H9 (cell line): Measurements from ENCODE around the gene FADS1. TPM values are rescaled to one million over a fixed set of nuclear protein-coding genes. Genes with fewer than 3 reads are reported as not detected.
A peak's percentile ranks its signal among the peaks of the same experiment; 100 is the strongest.

Source experiments
- DNase-seq: peaks from one replicate; pipeline ENCODE4 v3.0.0-alpha.2; 2017
- H2AFZ ChIP-seq: one replicate; pipeline ENCODE4 v1.6.1; 2013; ENCODE audit warnings: mild to moderate bottlenecking, low read length, control low read depth, moderate library complexity
- H2AK5ac ChIP-seq: 2 replicates; pipeline ENCODE4 v1.6.1; 2013; ENCODE audit warnings: low read length, control low read depth, mixed read lengths; ENCODE audit not compliant: insufficient read length
- H2BK120ac ChIP-seq: one replicate; pipeline ENCODE4 v1.6.1; 2013; ENCODE audit warnings: low read depth, mild to moderate bottlenecking, low read length, control low read depth, inconsistent platforms; ENCODE audit not compliant: poor library complexity, severe bottlenecking
- H2BK12ac ChIP-seq: 2 replicates; pipeline ENCODE4 v1.6.1; 2013; ENCODE audit warnings: low read length, control low read depth, mixed read lengths, low read depth; ENCODE audit not compliant: insufficient read length
- H2BK15ac ChIP-seq: 2 replicates; pipeline ENCODE4 v1.6.1; 2013; ENCODE audit warnings: low read depth, low read length, control low read depth
- H2BK20ac ChIP-seq: one replicate; pipeline ENCODE4 v1.6.1; 2013; ENCODE audit warnings: low read depth, mild to moderate bottlenecking, low read length, control low read depth, inconsistent platforms; ENCODE audit not compliant: poor library complexity, severe bottlenecking
- H2BK5ac ChIP-seq: 2 replicates; pipeline ENCODE4 v1.6.1; 2013; ENCODE audit warnings: low read length, control low read depth, mixed read lengths; ENCODE audit not compliant: insufficient read length
- H3K14ac ChIP-seq: 2 replicates; pipeline ENCODE4 v1.6.1; 2013; ENCODE audit warnings: low read length, control low read depth; ENCODE audit not compliant: insufficient read depth
- H3K18ac ChIP-seq: 2 replicates; pipeline ENCODE4 v1.6.1; 2013; ENCODE audit warnings: low read depth, mild to moderate bottlenecking, mixed read lengths, low read length, control low read depth; ENCODE audit not compliant: insufficient read length
- H3K23ac ChIP-seq: 2 replicates; pipeline ENCODE4 v1.6.1; 2013; ENCODE audit warnings: low read length, control low read depth, mixed read lengths, low read depth; ENCODE audit not compliant: insufficient read length
- H3K23me2 ChIP-seq: 2 replicates; pipeline ENCODE4 v1.6.1; 2013; ENCODE audit warnings: low read depth, mild to moderate bottlenecking, mixed read lengths, low read length, control low read depth; ENCODE audit not compliant: insufficient read length, poor library complexity, severe bottlenecking
- H3K27ac ChIP-seq: 2 replicates; pipeline ENCODE4 v1.5.1; 2013; ENCODE audit warnings: low read length, control low read depth, mixed read lengths, low read depth; ENCODE audit not compliant: insufficient read length
- H3K27me3 ChIP-seq: 2 replicates; pipeline ENCODE4 v1.6.1; 2013; ENCODE audit warnings: low read length, control low read depth, inconsistent platforms; ENCODE audit not compliant: insufficient read depth
- H3K4ac ChIP-seq: 2 replicates; pipeline ENCODE4 v1.6.1; 2013; ENCODE audit warnings: low read depth, mild to moderate bottlenecking, control low read depth, inconsistent platforms, low read length, moderate library complexity
- H3K4me1 ChIP-seq: 2 replicates; pipeline ENCODE4 v1.6.1; 2013; ENCODE audit warnings: low read length, control low read depth, inconsistent platforms; ENCODE audit not compliant: insufficient read depth
- H3K4me2 ChIP-seq: 2 replicates; pipeline ENCODE4 v1.6.1; 2013; ENCODE audit warnings: low read length, control low read depth, mixed read lengths; ENCODE audit not compliant: insufficient read length, insufficient read depth
- H3K56ac ChIP-seq: 2 replicates; pipeline ENCODE4 v1.6.1; 2013; ENCODE audit warnings: low read depth, mild to moderate bottlenecking, mixed read lengths, low read length, control low read depth; ENCODE audit not compliant: insufficient read length
- H3K79me1 ChIP-seq: 2 replicates; pipeline ENCODE4 v1.6.1; 2013; ENCODE audit warnings: low read depth, mild to moderate bottlenecking, moderate library complexity, low read length, control low read depth, inconsistent platforms; ENCODE audit not compliant: insufficient read depth, poor library complexity, severe bottlenecking
- H3K79me2 ChIP-seq: 2 replicates; pipeline ENCODE4 v1.6.1; 2013; ENCODE audit warnings: low read length, control low read depth, inconsistent platforms; ENCODE audit not compliant: insufficient read depth
- H3K9ac ChIP-seq: 2 replicates; pipeline ENCODE4 v1.6.1; 2013; ENCODE audit warnings: low read length, control low read depth, mixed read lengths; ENCODE audit not compliant: insufficient read length; ENCODE audit errors: extremely low read depth
- H3K9me3 ChIP-seq: one replicate; pipeline ENCODE4 v1.6.1; 2013; ENCODE audit warnings: low read depth, low read length, inconsistent platforms; ENCODE audit not compliant: control insufficient read depth
- H3T11ph ChIP-seq: one replicate; pipeline ENCODE4 v1.6.1; 2013; ENCODE audit warnings: mild to moderate bottlenecking, low read length, control low read depth, inconsistent platforms
- H4K20me1 ChIP-seq: one replicate; pipeline ENCODE4 v1.6.1; 2013; ENCODE audit not compliant: control insufficient read depth, insufficient read length, insufficient read depth
- H4K5ac ChIP-seq: 2 replicates; pipeline ENCODE4 v1.6.1; 2013; ENCODE audit warnings: low read depth, mild to moderate bottlenecking, mixed read lengths, low read length, control low read depth; ENCODE audit not compliant: insufficient read length
- H4K8ac ChIP-seq: replicated peaks from 2 replicates; pipeline ENCODE4 v1.6.1; 2013; ENCODE audit warnings: low read length, control low read depth, mixed read lengths, low read depth; ENCODE audit not compliant: insufficient read length
- H4K91ac ChIP-seq: 2 replicates; pipeline ENCODE4 v1.6.1; 2013; ENCODE audit warnings: low read depth, mild to moderate bottlenecking, moderate library complexity, mixed read lengths, low read length, control low read depth; ENCODE audit not compliant: insufficient read length
- H3K27ac Mint-ChIP-seq, 3 experiments: 2 replicates in 2 of 3; 3 replicates in 1 of 3; pipeline ENCODE4 v1.8.0; 2020 to 2021; ENCODE audit warnings: mixed read lengths in 3 of 3, mild to moderate bottlenecking in 1 of 3, moderate library complexity in 1 of 3
- H3K27me3 Mint-ChIP-seq: 2 replicates; pipeline ENCODE4 v1.8.0; 2021; ENCODE audit warnings: low read depth, mild to moderate bottlenecking, moderate library complexity, mixed read lengths
- H3K36me3 Mint-ChIP-seq, 3 experiments: 2 replicates in 2 of 3; 3 replicates in 1 of 3; pipeline ENCODE4 v1.8.0; 2020 to 2021; ENCODE audit warnings: low read depth in 3 of 3, mixed read lengths in 3 of 3; ENCODE audit not compliant: insufficient read depth in 1 of 3
- H3K4me1 Mint-ChIP-seq, 2 experiments: 2 replicates each; pipeline ENCODE4 v1.8.0; 2020; ENCODE audit warnings: mixed read lengths in 2 of 2
- H3K4me3 Mint-ChIP-seq, 2 experiments: 2 replicates in 1 of 2; 3 replicates in 1 of 2; pipeline ENCODE4 v1.8.0; 2020 to 2021; ENCODE audit warnings: mild to moderate bottlenecking in 2 of 2, mixed read lengths in 2 of 2, moderate library complexity in 1 of 2
- H3K9me3 Mint-ChIP-seq, 2 experiments: 2 replicates in 1 of 2; 3 replicates in 1 of 2; pipeline ENCODE4 v1.8.0; 2020; ENCODE audit warnings: mild to moderate bottlenecking in 2 of 2, mixed read lengths in 2 of 2, moderate library complexity in 1 of 2
- WGBS: extraction: QIAGEN DNeasy Blood & Tissue Kit; methylation state at CpG from one replicate; pipeline ENCODE4 v1.1.7; 2013; ENCODE audit warnings: missing lambda C conversion rate, low lambda C conversion rate, mixed read lengths; ENCODE audit not compliant: insufficient read length; ENCODE audit errors: extremely low coverage; 5-methylcytosine and 5-hydroxymethylcytosine counted together
- total RNA-seq: library from RNA; stranded (reverse); gene quantifications from 2 replicates; pipeline ENCODE4 v1.2.1, GENCODE V29; 2021
- TF ChIP-seq, protein P1 (sequence below): fragments of 200-600 bp; sonication (generic); conservative IDR thresholded peaks from 3 replicates; pipeline ENCODE4 v1.8.0; 2021; ENCODE audit warnings: antibody characterized with exemption, mild to moderate bottlenecking

FADS1 gene
- total RNA-seq, 1 experiment from 2014 or later = 125 TPM

DNA sequence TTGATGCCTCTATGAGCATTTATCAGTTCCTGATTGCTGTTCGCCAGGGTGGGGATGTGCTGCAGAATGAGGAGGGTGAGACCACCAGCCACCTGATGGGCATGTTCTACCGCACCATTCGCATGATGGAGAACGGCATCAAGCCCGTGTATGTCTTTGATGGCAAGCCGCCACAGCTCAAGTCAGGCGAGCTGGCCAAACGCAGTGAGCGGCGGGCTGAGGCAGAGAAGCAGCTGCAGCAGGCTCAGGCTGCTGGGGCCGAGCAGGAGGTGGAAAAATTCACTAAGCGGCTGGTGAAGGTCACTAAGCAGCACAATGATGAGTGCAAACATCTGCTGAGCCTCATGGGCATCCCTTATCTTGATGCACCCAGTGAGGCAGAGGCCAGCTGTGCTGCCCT lies 21.3 kb downstream of the FADS1 start:
- Histone ChIP-seq H3K23me2 (peaks cover 3% of the 10 kb centered on the region), H3K23ac (no peak overlapping the region), H2BK15ac (no peak overlapping the region), H3K9me3 (no peaks in the 10 kb centered on the region), H2AFZ (no peak overlapping the region), H3K4me2 (no peak overlapping the region), H2BK12ac (no peak overlapping the region), H3K27ac (no peak overlapping the region), H3K27me3 (no peaks in the 10 kb centered on the region), H4K20me1 (no peaks in the 10 kb centered on the region), H2BK120ac (no peak overlapping the region), H3K4ac (no peak overlapping the region), H4K8ac (no peak overlapping the region), H3K4me1 (no peaks in the 10 kb centered on the region), H3K79me1 (peaks cover 5% of the 10 kb centered on the region), H4K5ac (no peak overlapping the region), H3T11ph (no peak overlapping the region), H2BK5ac (no peak overlapping the region), H4K91ac (no peak overlapping the region), H3K56ac (no peak overlapping the region), H3K9ac (no peak overlapping the region), H3K14ac (no peak overlapping the region), H3K79me2 (peaks cover 16% of the 10 kb centered on the region; the same call in 1 of the 2 replicates), H2BK20ac (no peak overlapping the region), H3K18ac (no peak overlapping the region), H2AK5ac (no peak overlapping the region)
- Mint-ChIP-seq H3K27me3 (no peaks in the 10 kb centered on the region; the same call in 1 of the 2 replicates), H3K27ac (no peak overlapping the region), H3K4me3 (peak overlapping the region in 1 of 2 experiments; percentile 30; a peak in 1 of 5 replicates), H3K36me3 (peaks cover 21 to 62% (median 48%) of the 10 kb centered on the region in 3 experiments), H3K4me1 (peaks cover 23 to 29% of the 10 kb centered on the region in 2 experiments), H3K9me3 (no peaks in the 10 kb centered on the region)
- TF ChIP-seq, protein P1, sequence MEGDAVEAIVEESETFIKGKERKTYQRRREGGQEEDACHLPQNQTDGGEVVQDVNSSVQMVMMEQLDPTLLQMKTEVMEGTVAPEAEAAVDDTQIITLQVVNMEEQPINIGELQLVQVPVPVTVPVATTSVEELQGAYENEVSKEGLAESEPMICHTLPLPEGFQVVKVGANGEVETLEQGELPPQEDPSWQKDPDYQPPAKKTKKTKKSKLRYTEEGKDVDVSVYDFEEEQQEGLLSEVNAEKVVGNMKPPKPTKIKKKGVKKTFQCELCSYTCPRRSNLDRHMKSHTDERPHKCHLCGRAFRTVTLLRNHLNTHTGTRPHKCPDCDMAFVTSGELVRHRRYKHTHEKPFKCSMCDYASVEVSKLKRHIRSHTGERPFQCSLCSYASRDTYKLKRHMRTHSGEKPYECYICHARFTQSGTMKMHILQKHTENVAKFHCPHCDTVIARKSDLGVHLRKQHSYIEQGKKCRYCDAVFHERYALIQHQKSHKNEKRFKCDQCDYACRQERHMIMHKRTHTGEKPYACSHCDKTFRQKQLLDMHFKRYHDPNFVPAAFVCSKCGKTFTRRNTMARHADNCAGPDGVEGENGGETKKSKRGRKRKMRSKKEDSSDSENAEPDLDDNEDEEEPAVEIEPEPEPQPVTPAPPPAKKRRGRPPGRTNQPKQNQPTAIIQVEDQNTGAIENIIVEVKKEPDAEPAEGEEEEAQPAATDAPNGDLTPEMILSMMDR = no peak
- no CpG with 5 or more reads among the region's 12 CpGs for WGBS
- DNase-seq = no peak
